Left kidney (tissue), 2 donors: ENCODE data around the gene MBD6. TPM values are rescaled to one million over a fixed set of nuclear protein-coding genes. Genes with fewer than 3 reads are reported as not detected.

Source experiments
- DNase-seq: peaks from one replicate; pipeline ENCODE4 v3.0.0-alpha.2; 2013
- polyA plus RNA-seq: library from polyadenylated mRNA; unstranded; fragments of 120-200 nt; gene quantifications from one replicate; pipeline ENCODE4 v1.2.1, GENCODE V29; 2013; ENCODE audit not compliant: insufficient read length

The MBD6 gene
- polyA plus RNA-seq, 1 donor, result 73.5 TPM

DNA sequence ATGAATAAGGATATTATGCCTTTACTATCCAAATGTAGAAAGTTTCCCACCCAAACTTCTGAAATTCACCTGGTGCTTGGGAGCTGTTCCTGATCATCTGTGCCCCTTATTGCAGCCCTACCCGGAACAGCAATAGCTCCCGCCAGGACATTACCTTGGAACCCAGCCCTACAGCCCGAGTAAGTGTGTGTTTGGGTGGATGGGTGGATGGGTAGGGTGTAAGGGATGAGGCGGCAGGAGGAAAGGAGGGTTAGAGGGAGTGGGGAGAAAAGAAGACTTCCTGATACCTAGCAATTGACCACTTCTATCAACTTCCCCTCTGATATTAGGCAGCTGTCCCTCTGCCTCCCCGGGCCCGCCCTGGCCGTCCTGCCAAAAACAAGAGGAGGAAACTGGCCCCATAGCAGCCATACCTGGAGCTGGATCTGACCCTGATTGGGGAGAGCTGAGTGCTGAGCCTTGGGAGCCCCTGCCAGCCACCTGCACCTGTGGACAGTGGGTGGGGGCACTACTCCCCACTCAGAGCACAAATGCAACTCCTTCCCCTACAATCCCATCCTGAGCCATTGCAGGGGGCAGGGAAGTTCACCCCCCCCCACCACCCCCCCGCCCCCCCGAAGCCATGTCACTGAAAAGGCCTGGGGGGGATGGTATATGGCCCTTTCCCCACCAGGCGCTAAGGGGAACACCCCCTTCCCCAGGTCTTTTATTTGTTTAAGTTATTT, 6.4 kb downstream of the MBD6 start:
- no peak for DNase-seq

DNA sequence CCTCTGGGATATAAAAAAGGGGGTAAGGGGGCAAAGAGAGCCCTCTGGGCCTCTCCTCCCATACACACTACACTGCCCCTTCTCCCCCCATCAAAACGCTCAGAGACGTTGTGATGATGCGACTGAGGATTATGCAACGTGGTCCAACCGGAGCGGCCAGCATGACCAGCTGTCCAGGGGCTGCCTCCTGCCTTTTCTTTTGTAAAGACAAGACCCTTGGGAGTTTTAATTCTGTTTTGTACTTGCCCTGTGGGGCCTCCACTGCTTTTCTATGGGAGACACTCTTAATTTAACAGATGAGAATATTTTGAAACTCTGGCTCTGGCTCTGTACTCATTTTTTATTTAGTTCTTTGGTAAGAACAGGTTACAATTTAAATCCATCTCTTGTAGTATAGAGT, 7.2 kb downstream of the MBD6 start:
- DNase-seq, result no peak

DNA sequence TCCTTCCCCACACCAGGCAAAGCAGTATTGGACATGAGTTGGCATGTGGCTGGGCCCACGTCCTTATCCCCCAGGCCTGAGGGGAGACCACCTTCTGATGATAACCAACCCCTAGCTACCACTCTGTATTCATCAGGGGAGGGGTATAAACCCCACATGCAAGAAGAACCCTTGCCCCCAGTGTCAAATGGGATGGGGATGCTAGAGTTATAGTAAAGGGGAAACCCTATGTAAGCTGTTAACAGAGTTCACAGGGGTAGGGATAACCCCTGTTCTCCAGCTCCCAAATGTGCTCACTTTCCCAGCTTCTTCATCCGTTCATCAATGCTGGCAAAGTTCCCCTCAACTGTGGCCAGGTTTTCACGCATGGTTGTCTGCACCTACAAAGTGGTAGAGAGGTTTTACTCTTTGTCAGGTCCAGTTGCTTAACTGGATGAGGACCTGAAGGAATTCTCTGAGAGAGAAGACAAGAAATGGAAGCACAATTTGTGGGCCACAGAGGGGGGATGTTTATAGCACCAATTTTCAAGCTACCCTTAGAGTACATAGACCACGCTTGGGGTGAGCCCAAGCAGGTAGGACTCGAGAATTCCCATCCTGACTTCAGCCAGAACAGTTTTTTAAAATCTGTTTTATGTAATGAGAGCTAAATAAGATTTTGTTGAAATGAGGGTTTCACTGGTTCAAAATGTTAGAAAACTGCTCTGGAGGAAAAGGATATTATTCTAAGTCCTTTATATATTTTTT, 7.9 kb downstream of the MBD6 start:
- DNase-seq, result no peak

DNA sequence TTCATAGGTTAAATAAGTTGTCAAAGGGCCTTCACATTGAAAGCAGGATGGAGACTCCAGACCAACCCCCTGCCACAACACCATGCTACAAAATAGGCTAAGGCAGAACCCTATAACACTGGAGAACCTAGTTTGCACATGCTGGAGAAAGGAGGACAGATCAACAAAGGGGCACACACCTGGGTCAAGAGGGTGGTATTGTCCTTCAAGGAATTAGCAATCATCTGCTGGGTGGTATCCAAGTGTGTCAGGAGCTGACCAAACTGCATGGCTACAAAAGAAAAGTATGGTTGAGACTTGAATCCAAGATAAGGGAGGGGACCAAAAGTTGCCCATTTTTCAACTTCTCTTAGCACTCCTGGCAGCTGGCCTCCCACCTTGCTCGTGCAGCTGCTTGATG, 9.2 kb downstream of the MBD6 start:
- DNase-seq, result no peak

DNA sequence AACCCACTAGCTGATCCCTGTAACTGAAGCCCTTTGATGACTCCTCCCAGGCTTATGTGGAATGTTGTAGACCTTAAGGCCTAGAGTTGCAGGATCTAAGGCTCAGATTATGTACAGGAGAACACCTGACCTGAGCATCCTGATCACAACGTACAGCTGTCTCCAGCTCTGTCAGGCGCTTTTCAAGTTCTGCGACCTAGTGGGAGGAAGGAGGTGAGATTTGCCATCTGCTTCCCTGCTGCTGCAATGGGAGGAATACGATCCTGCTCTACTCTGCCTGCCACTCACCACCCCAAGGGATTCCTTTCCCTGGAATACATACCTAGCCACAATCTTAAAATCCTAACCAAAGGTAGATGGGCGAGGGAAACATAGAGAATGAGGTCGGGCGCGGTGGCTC, 10.5 kb downstream of the MBD6 start:
- DNase-seq, result no peak

DNA sequence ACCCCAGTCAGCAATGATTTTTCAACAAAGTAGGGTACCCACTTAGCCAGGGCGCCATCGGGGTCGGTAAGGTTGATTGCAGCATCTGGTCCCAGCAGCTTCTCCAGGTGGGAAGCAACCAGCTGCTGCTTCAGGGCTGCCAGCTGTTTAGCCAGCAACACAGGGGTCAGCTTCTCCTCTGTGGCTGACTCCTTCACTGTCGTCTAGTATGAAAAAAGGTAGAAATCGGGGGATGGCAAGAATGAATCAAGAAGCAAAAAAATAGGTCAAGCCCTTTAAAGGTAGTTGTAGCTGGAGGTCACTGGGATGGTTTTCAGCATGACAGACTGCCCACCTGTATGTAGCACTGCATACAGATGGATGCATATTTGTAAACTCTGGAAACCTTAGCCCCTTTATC, 11.6 kb downstream of the MBD6 start:
- no peak for DNase-seq

DNA sequence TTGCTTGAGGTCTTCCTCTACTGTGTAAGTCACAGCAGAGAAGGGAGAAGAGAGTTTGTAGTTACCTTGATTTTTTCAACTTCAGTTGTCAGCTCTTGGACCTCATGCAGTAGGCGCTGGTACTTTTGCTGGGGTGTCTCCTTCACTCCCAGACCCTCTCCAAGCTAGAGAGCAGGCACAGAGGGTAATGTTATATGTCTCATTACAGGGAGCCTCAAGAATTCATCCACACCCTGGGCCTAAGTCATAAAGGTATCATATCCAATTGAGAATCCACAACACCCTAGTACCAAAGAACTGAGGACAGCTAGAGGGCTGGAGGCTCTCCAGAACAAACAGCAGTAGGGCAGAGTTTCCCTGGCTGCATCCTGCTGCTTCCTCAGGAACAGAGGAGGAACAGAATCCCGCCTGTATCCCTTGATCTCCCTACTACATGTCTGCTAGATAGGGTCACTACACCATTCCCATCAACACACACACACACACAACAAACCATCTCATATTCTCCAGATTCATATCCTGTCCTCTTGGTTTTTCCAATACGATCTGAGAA, 12.4 kb downstream of the MBD6 start:
- DNase-seq, result no peak

DNA sequence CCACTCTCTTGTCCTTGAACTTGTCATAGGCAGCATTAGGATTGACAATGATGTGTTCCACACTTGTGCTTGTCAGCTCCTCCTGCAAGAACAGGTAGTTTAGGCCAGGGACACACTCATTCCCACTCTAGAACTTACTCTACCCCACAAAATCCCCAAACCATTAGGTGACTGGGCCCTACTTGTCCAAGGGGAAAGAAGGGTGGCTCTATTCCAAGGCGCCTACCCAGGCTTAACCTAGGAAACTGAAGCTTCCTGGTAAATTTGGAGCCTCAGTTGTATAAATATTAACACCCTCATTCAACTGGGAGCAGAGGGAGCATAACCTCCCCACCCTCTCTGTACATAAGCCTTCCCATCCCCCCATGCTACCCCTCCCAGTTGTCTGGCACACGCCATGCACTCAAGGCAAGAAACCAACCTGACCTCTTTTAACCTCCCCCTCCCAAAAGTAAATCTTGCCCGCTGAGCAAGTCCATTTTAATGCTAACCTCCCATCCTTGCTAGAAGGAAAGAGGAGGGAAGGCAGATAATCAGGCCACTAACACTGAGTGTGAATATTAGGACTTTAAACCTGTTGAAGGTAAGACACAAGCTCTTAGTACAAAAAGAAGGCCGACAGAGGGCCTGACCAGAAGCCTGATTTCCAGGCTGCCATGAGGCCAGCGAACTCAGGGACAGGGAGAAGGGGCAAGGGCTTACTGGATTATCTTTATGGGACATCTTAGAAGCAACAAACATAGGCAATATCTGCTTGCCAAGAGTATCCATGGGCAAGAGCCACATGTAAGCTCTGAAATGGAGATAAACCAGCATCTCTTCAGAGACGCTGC, 13.4 kb downstream of the MBD6 start:
- no peak for DNase-seq

DNA sequence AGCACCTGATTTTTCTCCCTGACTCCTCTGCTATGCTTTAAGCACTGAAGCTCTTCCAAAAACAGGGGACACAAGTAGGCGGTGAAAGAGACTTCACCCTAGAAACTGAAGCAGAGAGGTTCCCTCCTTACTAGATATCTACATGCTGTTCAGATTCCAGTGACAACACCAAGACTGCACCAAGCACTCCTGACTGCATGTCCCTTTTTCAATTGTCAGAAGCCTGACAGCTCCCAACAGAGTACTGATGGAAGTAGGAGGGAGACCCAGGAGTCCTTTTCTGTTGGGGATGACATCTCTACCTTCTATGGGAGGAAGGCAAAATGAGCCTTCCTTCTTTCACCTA, 13.9 kb downstream of the MBD6 start:
- no peak for DNase-seq

DNA sequence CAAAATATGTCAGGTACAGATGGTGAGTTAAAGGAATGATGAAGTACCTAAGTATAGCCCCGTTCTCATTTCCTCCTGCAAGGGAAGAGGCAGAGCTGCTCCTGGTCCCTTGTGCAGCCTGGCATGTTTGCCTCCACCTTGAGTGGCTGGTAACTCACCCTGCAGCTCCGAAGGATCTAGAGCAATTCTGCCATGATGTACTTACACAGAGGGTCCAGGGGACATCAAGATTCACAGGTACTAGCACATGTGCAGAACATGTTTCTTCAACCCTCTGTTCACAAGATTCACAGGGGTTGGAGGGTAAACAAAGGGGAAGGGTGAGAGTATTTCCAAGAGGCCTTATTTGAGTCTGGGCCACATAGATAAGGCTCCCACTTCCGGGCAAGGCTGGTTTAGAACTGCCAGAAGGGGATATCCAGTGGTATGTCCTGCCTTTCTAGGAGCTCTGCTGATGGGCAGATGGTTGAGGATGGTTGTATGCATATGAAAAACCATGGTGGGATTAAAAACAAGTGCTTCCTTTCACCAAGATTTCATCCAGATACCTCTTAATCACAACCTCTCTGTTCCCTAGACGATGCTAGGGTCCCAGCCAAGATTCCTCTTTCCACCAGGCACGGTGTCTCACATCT, 16.6 kb downstream of the MBD6 start:
- DNase-seq, result no peak

DNA sequence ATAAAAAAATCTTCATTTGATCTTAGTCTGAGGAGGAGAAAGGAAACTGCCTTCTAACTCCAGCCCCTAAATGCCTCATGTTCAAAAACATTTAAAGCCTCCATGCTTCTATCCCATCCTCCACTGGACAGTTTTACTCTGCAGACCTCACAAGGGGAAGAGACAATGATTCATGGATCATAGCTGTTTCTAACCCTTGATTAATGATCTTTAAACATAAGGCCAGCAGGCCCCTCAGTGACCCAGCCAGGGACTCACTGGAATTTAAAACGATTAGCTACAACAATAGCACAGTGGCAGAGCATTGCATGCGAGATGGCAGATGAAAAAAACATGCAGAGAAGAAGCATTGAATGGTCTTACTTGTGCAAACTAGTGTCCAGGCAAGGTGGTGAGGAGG, 18.4 kb downstream of the MBD6 start:
- DNase-seq, result no peak

DNA sequence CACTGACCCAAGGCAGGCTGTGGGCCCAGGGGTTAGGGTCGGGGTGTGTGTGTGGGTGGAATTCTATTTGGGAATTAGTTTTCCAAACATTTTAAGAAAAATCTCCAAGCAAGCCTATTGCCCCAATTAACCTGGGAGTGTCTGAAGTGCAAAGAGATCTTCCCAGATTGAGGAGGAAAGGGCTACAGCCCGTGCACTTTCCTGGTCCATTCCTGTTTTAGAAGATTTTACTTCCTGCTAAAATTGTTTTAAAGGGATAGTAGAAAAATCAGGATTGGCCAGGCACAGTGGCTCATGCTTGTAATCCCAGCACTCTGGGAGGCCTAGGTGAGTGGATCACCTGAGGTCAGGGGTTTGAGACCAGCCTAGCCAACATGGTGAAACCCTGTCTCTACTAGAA, 19.1 kb downstream of the MBD6 start:
- no peak for DNase-seq

DNA sequence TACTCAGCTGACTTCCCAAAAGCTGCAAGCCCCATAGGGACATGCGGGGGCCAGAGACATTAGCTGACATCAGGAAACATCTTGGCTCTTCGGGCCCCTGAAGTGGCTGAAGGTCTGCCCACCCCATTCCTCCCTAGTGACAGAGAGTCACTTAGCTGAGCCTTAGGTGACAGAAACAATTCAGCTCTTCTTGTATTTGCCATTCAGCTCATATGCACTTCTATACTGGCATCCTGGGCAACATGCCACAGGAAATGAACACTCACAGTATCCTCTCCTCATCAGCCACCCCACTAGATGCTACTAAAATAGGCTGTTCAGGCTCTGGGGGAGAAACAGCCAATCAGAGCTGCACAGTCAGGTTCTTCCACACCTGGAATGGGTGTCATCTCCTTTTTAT, 21.0 kb downstream of the MBD6 start:
- DNase-seq, result no peak

DNA sequence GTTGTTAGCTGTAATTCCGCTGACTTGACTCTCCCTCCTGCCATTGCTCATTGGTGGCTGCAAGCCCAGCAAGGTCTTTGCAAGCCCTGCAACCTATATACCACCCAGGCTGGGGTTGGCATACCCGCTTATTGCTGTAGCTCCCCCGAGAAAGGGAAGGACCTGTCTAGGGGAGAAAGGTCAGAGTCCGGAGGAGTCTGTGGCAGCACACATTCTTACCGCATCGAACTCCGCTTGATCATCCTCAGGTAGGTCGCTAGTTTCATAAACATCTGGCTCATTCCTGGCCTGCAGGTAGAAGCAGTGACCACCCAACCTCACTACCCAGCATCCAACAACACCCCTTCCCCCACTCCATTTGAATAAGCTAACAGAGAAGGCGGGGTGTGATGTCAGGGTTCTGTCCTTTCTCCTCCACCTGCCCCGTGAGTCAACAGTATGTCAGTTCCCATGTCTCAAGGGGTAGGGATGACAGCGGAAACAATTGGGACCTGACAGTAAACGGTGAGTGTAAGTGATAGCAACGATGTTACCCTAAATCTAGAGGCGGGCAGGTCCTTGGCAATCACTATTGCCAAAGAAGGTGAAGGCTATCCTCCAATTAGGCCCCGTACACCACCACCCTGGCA, 23.3 kb downstream of the MBD6 start:
- DNase-seq, result no peak

DNA sequence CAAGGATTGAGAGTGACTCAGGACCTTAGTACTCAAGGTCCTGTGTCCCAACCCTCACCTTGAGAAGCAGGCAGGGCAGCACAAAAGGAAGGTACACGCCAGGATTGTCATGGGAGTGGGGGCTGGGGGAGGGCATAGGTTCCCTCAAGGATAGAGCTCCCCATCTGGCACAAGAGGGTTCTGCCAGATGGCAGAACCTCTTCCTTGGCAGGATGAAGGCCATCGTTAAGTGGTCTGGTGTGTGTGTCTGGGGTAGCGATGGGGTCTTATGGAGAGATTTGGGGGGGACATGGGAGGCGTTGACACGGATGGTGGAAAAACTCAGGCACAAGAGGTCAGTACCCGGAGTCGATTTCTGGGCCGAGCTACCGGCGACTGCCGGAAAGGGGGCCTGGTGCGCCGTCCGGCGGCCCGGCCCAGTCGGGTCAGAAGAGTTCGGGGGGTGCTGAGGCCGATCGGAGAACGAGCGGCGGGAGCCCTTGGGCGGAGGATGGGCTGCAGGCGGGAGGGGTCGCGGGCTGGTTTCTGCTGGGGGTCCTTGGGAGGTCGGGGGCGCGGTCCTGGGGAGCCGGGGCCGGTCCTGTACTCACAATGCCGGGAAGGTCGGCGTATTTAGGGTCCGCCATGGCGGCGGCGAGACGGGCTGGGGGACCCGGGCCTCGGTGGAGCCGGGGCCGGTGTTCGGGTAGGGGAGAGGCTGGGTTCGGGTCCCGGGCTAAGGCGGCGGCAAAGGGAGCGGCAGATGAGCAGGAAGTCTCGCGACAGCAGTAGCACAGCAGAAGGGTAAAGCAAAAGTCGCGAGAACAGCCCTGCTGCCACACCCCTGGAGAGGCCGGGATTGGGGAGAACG, 24.0 kb downstream of the MBD6 start, which contains the start of gene DCTN2:
TSS of gene DCTN2 (minus strand) at position 755 of the 850 bp plus-strand sequence. CDS start at position 626, 129 bp downstream.
- DNase-seq, result peak; percentile 95

DNA sequence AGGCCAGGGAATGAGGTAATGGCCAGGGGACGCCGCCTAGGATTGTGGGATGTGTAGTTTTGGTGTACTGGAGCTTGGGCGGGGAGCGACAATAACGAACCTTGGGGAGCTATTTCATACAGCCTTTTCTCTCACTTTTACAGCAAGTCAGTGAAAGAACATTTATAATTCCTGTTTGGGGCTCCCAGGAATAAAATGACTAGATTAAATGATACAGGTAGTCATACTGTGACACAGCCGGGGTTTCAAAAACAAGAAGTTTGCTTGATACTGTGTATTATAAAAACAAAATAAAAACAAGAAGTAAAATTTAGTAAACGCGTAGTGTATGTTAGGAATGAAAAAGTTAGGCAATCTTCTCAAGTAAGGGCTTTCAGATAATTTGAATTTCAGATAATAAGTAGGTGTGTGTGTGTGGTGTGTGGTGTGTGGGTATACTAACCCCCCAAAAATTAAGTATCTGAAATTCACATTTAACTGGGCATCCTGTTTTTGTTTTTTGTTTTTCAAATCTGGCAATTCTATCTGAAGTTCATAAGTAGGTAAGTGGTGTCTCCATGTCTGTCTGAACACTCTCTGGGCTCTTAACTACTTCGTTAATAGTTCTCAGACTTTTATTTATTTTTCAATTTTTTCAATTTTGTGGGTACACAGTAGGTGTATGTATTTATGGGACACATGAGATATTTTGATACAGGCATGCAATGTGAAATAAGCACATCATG, 24.8 kb downstream of the MBD6 start:
- no peak for DNase-seq

DNA sequence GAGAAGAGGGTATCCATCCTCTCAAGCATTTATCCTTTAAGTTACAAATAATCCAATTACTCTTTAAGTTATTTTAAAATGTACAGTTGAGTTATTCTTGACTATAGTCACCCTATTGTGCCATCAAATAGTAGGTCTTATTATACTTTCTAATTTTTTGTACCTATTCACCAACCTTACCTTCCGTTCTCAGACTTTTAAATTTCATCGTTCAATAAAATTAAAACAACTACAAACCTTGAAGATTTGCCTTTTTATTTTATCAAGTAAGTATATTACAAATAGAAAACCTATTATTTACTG, 25.3 kb downstream of the MBD6 start:
- DNase-seq, result no peak

DNA sequence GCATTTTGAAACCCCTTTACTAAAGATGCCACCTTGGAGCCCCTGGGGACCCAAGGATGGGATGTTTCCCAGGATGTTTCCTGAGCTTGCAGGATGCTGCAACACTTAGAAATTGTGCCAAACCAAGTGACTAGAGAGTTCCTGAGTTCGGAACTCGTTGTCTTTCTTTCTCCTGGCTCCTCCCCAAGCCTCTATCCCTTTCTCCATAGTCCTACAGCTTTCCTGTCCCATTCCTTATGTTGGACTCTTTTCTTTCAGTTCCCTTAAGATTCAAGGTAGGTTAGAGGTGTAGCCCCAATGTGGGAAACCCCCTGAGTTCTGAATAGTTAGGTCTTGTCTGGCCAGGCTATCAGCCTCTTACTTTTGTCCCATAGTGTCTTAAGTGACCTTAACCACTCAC, 25.9 kb downstream of the MBD6 start:
- no peak for DNase-seq

DNA sequence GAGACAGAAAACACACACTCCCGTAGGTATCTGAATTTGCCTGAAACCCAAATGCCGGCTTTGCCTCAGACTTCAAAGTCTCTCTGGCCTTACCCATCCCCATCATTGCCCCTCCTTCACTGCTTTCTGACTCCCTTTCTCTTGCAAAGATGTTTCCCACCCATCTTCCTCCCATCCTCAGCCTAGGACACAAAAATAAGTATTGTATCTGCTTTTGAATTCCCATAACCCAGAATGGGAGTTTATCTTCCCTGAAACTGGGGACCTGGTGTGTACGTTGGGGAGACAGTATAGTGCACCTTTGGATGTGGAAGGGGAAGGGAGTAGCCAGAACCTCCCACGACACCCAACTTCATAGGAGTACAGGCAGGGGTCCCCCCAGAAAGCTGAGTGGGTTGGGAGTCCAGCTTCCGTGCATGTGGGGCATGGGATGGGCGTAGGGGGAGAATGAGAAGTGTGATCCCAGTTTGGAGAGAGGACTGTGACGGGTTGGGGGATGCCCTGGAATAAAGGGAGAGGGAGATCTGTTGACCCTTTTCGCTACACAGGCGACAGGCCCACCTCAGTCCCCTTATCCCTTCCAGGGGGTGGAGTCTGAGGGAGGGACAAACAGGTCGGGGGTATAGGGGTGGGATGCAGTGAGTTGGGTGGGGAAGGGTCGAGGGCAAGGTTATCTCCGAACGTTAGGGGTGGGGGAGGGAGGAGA, 26.7 kb downstream of the MBD6 start:
- no peak for DNase-seq
